ENCODE results near the gene KLRD1. TPM values are rescaled to one million over a fixed set of nuclear protein-coding genes. Genes with fewer than 3 reads are reported as not detected.
"Not testable (repeated sequence)": the region's sequence is repeated elsewhere in the genome, so short reads cannot be mapped to it uniquely, and the experiment has no call there.

KLRD1 gene
- total and polyA plus RNA-seq, 2 of the 4 experiments (the other 2 are of a cell fraction), result under 0.01 TPM

DNA sequence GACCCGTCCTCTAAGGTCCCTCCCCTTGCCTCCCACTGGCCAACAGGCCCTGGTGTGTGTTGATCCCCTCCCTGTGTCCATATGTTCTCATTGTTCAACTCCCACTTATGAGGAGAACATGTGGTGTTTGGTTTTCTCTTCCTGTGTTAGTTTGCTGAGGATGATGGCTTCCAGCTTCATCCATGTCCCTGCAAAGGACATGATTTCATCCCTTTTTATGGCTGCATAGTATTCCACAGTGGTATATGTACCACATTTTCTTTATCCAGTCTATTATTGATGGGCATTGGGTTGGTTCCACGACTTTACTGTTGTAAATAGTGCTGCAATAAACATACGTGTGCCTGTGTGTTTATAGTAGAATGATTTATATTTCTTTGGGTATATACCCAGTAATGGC lies 43.8 kb downstream of the KLRD1 start:
- H3K4me3 ChIP-seq (ENCODE audit: insufficient read depth, low read depth, low read length); H2AK9ac ChIP-seq (replicated peaks; ENCODE audit: low read depth, low read length, poor library complexity); dilution Hi-C loops (cut with HindIII; ENCODE audit: low sequenced_read_pairs, unreplicated experiment); H2BK20ac ChIP-seq (ENCODE audit: low read depth, low read length); H3K4me1 ChIP-seq (ENCODE audit: control insufficient read depth, insufficient read depth, low read length); BruUV-seq (replicated peaks); H3K9ac ChIP-seq (ENCODE audit: low read depth, low read length); H2AFZ ChIP-seq (replicated peaks; ENCODE audit: low read length, poor library complexity); H3K27me3 ChIP-seq (ENCODE audit: control insufficient read depth, insufficient read depth, low read length); H3K23ac ChIP-seq (ENCODE audit: low read depth, low read length); intact Hi-C loops (cut with micrococcal nuclease); H3K9me3 ChIP-seq (ENCODE audit: control insufficient read depth, insufficient read depth, low read length); H2AK5ac ChIP-seq (ENCODE audit: low read depth, low read length); H4K5ac ChIP-seq (ENCODE audit: low read depth, low read length); DNase-seq; H4K20me1 ChIP-seq (ENCODE audit: insufficient read depth, low read length); ATAC-seq (ENCODE audit: low read depth); H2BK5ac ChIP-seq (ENCODE audit: low read depth, low read length, poor library complexity, severe bottlenecking); H3K36me3 ChIP-seq (ENCODE audit: control insufficient read depth, insufficient read depth, low read length); in situ Hi-C loops (cut with MboI; ENCODE audit: low sequenced_read_pairs); H3K9me1 ChIP-seq (ENCODE audit: insufficient read depth, low read length); H3K4ac ChIP-seq (ENCODE audit: low read depth, low read length); H4K8ac ChIP-seq (ENCODE audit: low read depth in 2 of 2, low read length in 2 of 2); H3K27ac ChIP-seq (ENCODE audit: insufficient read depth, low read length); H3K14ac ChIP-seq (replicated peaks; ENCODE audit: low read depth, low read length); H4K91ac ChIP-seq (ENCODE audit: insufficient read depth, low read depth, low read length); H3K79me1 ChIP-seq (ENCODE audit: low read depth in 1 of 2, low read length in 2 of 2); H3K18ac ChIP-seq (ENCODE audit: low read depth, low read length); H3K4me2 ChIP-seq (ENCODE audit: low read depth, low read length); H2BK15ac ChIP-seq (ENCODE audit: low read depth, low read length); H3K56ac ChIP-seq (ENCODE audit: extremely low read depth, insufficient read depth, low read length); CTCF ChIA-PET; H2BK120ac ChIP-seq (ENCODE audit: low read depth, low read length); POLR2A ChIA-PET (ENCODE audit: unreplicated experiment): not testable (repeated sequence)
- WGBS, 2 experiments (ENCODE audit: extremely low coverage in 2 of 2, insufficient read length in 1 of 2), result no CpG with 5 or more reads among the region's 3 CpGs
